Measurements from ENCODE around the gene ZFYVE27. TPM values are rescaled to one million over a fixed set of nuclear protein-coding genes. Genes with fewer than 3 reads are reported as not detected.

The ZFYVE27 gene
- total and polyA plus RNA-seq, 2 of the 4 experiments (the other 2 are of a cell fraction), result 13.1 to 22.2 TPM

DNA sequence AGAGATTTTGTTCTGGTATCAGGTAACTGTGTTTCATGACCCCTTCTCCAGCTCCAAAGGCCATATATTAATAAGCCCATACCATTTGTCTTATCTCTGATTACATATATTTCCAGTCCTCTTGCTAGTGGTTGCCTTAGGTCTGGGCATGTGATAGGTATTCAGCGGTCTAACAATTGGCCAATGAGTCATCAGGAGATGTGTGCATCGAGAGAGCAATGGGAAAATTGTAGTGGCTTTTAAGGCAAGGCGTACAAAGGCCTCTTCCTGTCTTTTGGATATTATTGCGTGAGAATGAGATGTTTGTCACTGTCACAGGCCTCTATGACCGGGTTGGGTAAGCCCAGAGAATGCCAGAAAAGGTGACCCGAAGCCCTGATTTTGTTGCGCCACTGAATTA is 73.5 kb downstream of the ZFYVE27 start:
- dilution Hi-C loops (cut with HindIII; ENCODE audit: low sequenced_read_pairs, unreplicated experiment), result no loop called here

More for the DNA sequence above, 73.5 kb downstream of the ZFYVE27 start:
- WGBS, 2 experiments (ENCODE audit: extremely low coverage in 2 of 2, insufficient read length in 1 of 2), result 80% methylated on average over 2 of the region's 7 CpGs; no CpG with 5 or more reads in 1 of the 2 experiments
- no TSS peak for BruUV-seq (replicated peaks)
- H3K4me3 ChIP-seq (ENCODE audit: insufficient read depth, low read depth, low read length), result no peak overlapping the region
- no peak overlapping the region for H4K5ac ChIP-seq (ENCODE audit: low read depth, low read length)
- H3K18ac ChIP-seq (ENCODE audit: low read depth, low read length), result no peak overlapping the region
- no peaks in the 10 kb centered on the region for H3K9me1 ChIP-seq (ENCODE audit: insufficient read depth, low read length)
- H3K79me1 ChIP-seq (ENCODE audit: low read depth in 1 of 2, low read length in 2 of 2), result no peaks in the 10 kb centered on the region
- peaks cover 37% of the 10 kb centered on the region for H3K27me3 ChIP-seq (ENCODE audit: control insufficient read depth, insufficient read depth, low read length)
- no peak overlapping the region for H2BK15ac ChIP-seq (ENCODE audit: low read depth, low read length)
- no peaks in the 10 kb centered on the region; the same call in 1 of the 2 replicates for H3K4me1 ChIP-seq (ENCODE audit: control insufficient read depth, insufficient read depth, low read length)
- H2AK5ac ChIP-seq (ENCODE audit: low read depth, low read length), result no peak overlapping the region
- CTCF ChIA-PET, result no interaction called here
- in situ Hi-C loops (cut with MboI; ENCODE audit: low sequenced_read_pairs) (no loop called here), intact Hi-C loops (cut with micrococcal nuclease) (no loop called here)
- no peak overlapping the region for H4K8ac ChIP-seq (ENCODE audit: low read depth in 2 of 2, low read length in 2 of 2)
- DNase-seq, result peak; percentile 12
- H3K14ac ChIP-seq (replicated peaks; ENCODE audit: low read depth, low read length), result no peak overlapping the region
- no peak overlapping the region for H2BK20ac ChIP-seq (ENCODE audit: low read depth, low read length)
- ATAC-seq (ENCODE audit: low read depth), result no peak
- H3K27ac ChIP-seq (ENCODE audit: insufficient read depth, low read length), result no peak overlapping the region
- H3K4me2 ChIP-seq (ENCODE audit: low read depth, low read length), result no peak overlapping the region
- TF ChIP-seq RAD21 (IDR thresholded peaks at IDR 0.05; ENCODE audit: low read length) (no peak), CEBPB (IDR thresholded peaks at IDR 0.05; ENCODE audit: low read depth, low read length) (no peak), FOS (IDR thresholded peaks at IDR 0.05; ENCODE audit: low read depth, low read length) (no peak), SMC3 (IDR thresholded peaks at IDR 0.05; ENCODE audit: low read depth, low read length) (no peak), RFX5 (IDR thresholded peaks at IDR 0.05; ENCODE audit: low read depth, low read length) (no peak)
- TF ChIP-seq, protein P1, sequence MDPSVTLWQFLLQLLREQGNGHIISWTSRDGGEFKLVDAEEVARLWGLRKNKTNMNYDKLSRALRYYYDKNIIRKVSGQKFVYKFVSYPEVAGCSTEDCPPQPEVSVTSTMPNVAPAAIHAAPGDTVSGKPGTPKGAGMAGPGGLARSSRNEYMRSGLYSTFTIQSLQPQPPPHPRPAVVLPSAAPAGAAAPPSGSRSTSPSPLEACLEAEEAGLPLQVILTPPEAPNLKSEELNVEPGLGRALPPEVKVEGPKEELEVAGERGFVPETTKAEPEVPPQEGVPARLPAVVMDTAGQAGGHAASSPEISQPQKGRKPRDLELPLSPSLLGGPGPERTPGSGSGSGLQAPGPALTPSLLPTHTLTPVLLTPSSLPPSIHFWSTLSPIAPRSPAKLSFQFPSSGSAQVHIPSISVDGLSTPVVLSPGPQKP (IDR thresholded peaks at IDR 0.05; ENCODE audit: borderline replicate concordance, low read depth, low read length), result no peak
- TF ChIP-seq, protein P2, sequence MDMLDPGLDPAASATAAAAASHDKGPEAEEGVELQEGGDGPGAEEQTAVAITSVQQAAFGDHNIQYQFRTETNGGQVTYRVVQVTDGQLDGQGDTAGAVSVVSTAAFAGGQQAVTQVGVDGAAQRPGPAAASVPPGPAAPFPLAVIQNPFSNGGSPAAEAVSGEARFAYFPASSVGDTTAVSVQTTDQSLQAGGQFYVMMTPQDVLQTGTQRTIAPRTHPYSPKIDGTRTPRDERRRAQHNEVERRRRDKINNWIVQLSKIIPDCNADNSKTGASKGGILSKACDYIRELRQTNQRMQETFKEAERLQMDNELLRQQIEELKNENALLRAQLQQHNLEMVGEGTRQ (IDR thresholded peaks at IDR 0.05; ENCODE audit: low read depth, low read length), result no peak
- no peak overlapping the region for H2AFZ ChIP-seq (replicated peaks; ENCODE audit: low read length, poor library complexity)
- H3K56ac ChIP-seq (ENCODE audit: extremely low read depth, insufficient read depth, low read length), result no peak overlapping the region
- H4K20me1 ChIP-seq (ENCODE audit: insufficient read depth, low read length), result no peaks in the 10 kb centered on the region
- H2BK120ac ChIP-seq (ENCODE audit: low read depth, low read length), result no peak overlapping the region
- no peak overlapping the region for H2BK5ac ChIP-seq (ENCODE audit: low read depth, low read length, poor library complexity, severe bottlenecking)
- no peaks in the 10 kb centered on the region for H3K9me3 ChIP-seq (ENCODE audit: control insufficient read depth, insufficient read depth, low read length)
- H2AK9ac ChIP-seq (replicated peaks; ENCODE audit: low read depth, low read length, poor library complexity), result no peak overlapping the region
- H4K91ac ChIP-seq (ENCODE audit: insufficient read depth, low read depth, low read length), result no peak overlapping the region
- H3K4ac ChIP-seq (ENCODE audit: low read depth, low read length), result no peak overlapping the region
- POLR2A ChIA-PET (ENCODE audit: unreplicated experiment), result no interaction called here
- H3K9ac ChIP-seq (ENCODE audit: low read depth, low read length), result no peak overlapping the region
- H3K23ac ChIP-seq (ENCODE audit: low read depth, low read length), result no peak overlapping the region
- no peaks in the 10 kb centered on the region for H3K36me3 ChIP-seq (ENCODE audit: control insufficient read depth, insufficient read depth, low read length)

Other genes with a start within 250 kb of the ZFYVE27 start
- 55.3 and 70.1 TPM in 2 replicates for gene MMS19, start 238.7 kb upstream of the ZFYVE27 start, total RNA-seq (2012; rRNA removed)
- 72.7 TPM in 2 replicates for gene MMS19, start 238.7 kb upstream of the ZFYVE27 start, polyA plus RNA-seq (2012; rRNA removed)
- 21.9 TPM in 2 replicates for gene UBTD1, start 238.2 kb upstream of the ZFYVE27 start, total RNA-seq (2012; rRNA removed)
- 44.9 and 57.5 TPM in 2 replicates for gene UBTD1, start 238.2 kb upstream of the ZFYVE27 start, polyA plus RNA-seq (2012; rRNA removed)
- 0.28 and 0.36 TPM in 2 replicates for gene ANKRD2, start 164.3 kb upstream of the ZFYVE27 start, total RNA-seq (2012; rRNA removed)
- 0.40 and 0.65 TPM in 2 replicates for gene ANKRD2, start 164.3 kb upstream of the ZFYVE27 start, polyA plus RNA-seq (2012; rRNA removed)
- gene HOGA1, start 152.7 kb upstream of the ZFYVE27 start, total RNA-seq (2012; rRNA removed), result 0.36 and 0.56 TPM in 2 replicates
- gene HOGA1, start 152.7 kb upstream of the ZFYVE27 start, polyA plus RNA-seq (2012; rRNA removed), result 0.41 and 0.42 TPM in 2 replicates
- gene C10orf62, start 147.4 kb upstream of the ZFYVE27 start, total RNA-seq (2012; rRNA removed), result not detected in 2 replicates
- not detected in 2 replicates for gene C10orf62, start 147.4 kb upstream of the ZFYVE27 start, polyA plus RNA-seq (2012; rRNA removed)
- 3.2 and 3.3 TPM in 2 replicates for gene MORN4, start 103.6 kb upstream of the ZFYVE27 start, total RNA-seq (2012; rRNA removed)
- 8.4 and 10.1 TPM in 2 replicates for gene MORN4, start 103.6 kb upstream of the ZFYVE27 start, polyA plus RNA-seq (2012; rRNA removed)
- gene PI4K2A, start 96.5 kb upstream of the ZFYVE27 start, total RNA-seq (2012; rRNA removed), result 15.6 and 15.8 TPM in 2 replicates
- 25.3 and 27.3 TPM in 2 replicates for gene PI4K2A, start 96.5 kb upstream of the ZFYVE27 start, polyA plus RNA-seq (2012; rRNA removed)
- gene AVPI1, start 49.9 kb upstream of the ZFYVE27 start, total RNA-seq (2012; rRNA removed), result 26.7 and 30.8 TPM in 2 replicates
- gene AVPI1, start 49.9 kb upstream of the ZFYVE27 start, polyA plus RNA-seq (2012; rRNA removed), result 29.8 and 33.6 TPM in 2 replicates
- gene MARVELD1, start 23.4 kb upstream of the ZFYVE27 start, total RNA-seq (2012; rRNA removed), result 12.0 and 15.6 TPM in 2 replicates
- 61.1 and 68.1 TPM in 2 replicates for gene MARVELD1, start 23.4 kb upstream of the ZFYVE27 start, polyA plus RNA-seq (2012; rRNA removed)
- not detected in 2 replicates for gene SFRP5, start 34.9 kb downstream of the ZFYVE27 start, total RNA-seq (2012; rRNA removed)
- gene SFRP5, start 34.9 kb downstream of the ZFYVE27 start, polyA plus RNA-seq (2012; rRNA removed), result not detected in 2 replicates
- not detected in 2 replicates for gene GOLGA7B, start 112.7 kb downstream of the ZFYVE27 start, total RNA-seq (2012; rRNA removed)
- not detected in 2 replicates for gene GOLGA7B, start 112.7 kb downstream of the ZFYVE27 start, polyA plus RNA-seq (2012; rRNA removed)

Measured in IMR-90 (cell line).